Liver (tissue), 9 donors: Measurements from ENCODE around the gene COPE. TPM values are rescaled to one million over a fixed set of nuclear protein-coding genes. Genes with fewer than 3 reads are reported as not detected.

Experiments
- DNase-seq: peaks from one replicate; pipeline ENCODE4 v3.0.0-alpha.2; 2017; ENCODE audit warnings: low spot score
- H3K27ac ChIP-seq, 2 donors: one replicate each; pipeline ENCODE4 v1.7.0; 2013; ENCODE audit warnings: inconsistent platforms in 2 of 2, low read length in 2 of 2, control low read depth in 1 of 2, low read depth in 1 of 2, mild to moderate bottlenecking in 1 of 2
- H3K27me3 ChIP-seq, 4 donors: one replicate each; pipeline versions ENCODE4 v1.6.1 to v1.7.0; 2013; ENCODE audit warnings: low read length in 3 of 4, inconsistent platforms in 1 of 4, mild to moderate bottlenecking in 1 of 4, moderate library complexity in 1 of 4; ENCODE audit not compliant: control insufficient read depth in 4 of 4, insufficient read depth in 4 of 4
- H3K36me3 ChIP-seq, 4 donors: one replicate each; pipeline versions ENCODE4 v1.6.1 to v1.7.0; 2013; ENCODE audit warnings: low read length in 3 of 4, mild to moderate bottlenecking in 3 of 4, low read depth in 1 of 4, moderate library complexity in 1 of 4; ENCODE audit not compliant: control insufficient read depth in 4 of 4, insufficient read depth in 3 of 4
- H3K4me1 ChIP-seq, 4 donors: one replicate each; pipeline versions ENCODE4 v1.6.1 to v1.7.0; 2013; ENCODE audit warnings: low read length in 3 of 4, mild to moderate bottlenecking in 3 of 4, moderate library complexity in 1 of 4; ENCODE audit not compliant: control insufficient read depth in 4 of 4, insufficient read depth in 4 of 4
- H3K4me3 ChIP-seq, 3 donors: one replicate each; pipeline versions ENCODE4 v1.6.1 to v1.7.0; 2013; ENCODE audit warnings: low read length in 3 of 3, control low read depth in 1 of 3, low read depth in 1 of 3, mild to moderate bottlenecking in 1 of 3
- H3K9ac ChIP-seq, 2 donors: one replicate each; pipeline ENCODE4 v1.7.0; 2013; ENCODE audit warnings: low read length in 2 of 2, mild to moderate bottlenecking in 2 of 2, moderate library complexity in 2 of 2, control low read depth in 1 of 2, low read depth in 1 of 2
- H3K9me3 ChIP-seq, 4 donors: one replicate each; pipeline versions ENCODE4 v1.6.1 to v1.7.0; 2013; ENCODE audit warnings: low read length in 3 of 4; ENCODE audit not compliant: control insufficient read depth in 4 of 4
- EGR1 ChIP-seq, 2 donors: IDR thresholded peaks; 2 replicates each; pipeline ENCODE4 v1.6.1; 2016 to 2018; ENCODE audit warnings: antibody characterized with exemption in 2 of 2, low read depth in 2 of 2
- FOXA1 ChIP-seq: IDR thresholded peaks from 2 replicates; pipeline ENCODE4 v1.6.1; 2016; ENCODE audit warnings: antibody characterized with exemption
- FOXA2 ChIP-seq: IDR thresholded peaks from 2 replicates; pipeline ENCODE4 v1.6.1; 2016; ENCODE audit warnings: antibody characterized with exemption
- GABPA ChIP-seq, 2 donors: IDR thresholded peaks in 1 of 2; conservative IDR thresholded peaks in 1 of 2; 2 replicates each; pipeline ENCODE4 v1.6.1; 2016; ENCODE audit warnings: antibody characterized with exemption in 2 of 2, mild to moderate bottlenecking in 1 of 2, moderate library complexity in 1 of 2
- HNF4A ChIP-seq, 2 donors: conservative IDR thresholded peaks; 2 replicates each; pipeline ENCODE4 v1.6.1; 2016; ENCODE audit warnings: antibody characterized with exemption in 2 of 2, mild to moderate bottlenecking in 2 of 2
- HNF4G ChIP-seq: IDR thresholded peaks from 2 replicates; pipeline ENCODE4 v1.6.1; 2016; ENCODE audit warnings: antibody characterized with exemption
- JUND ChIP-seq, 2 donors: IDR thresholded peaks; 2 replicates each; pipeline ENCODE4 v1.6.1; 2016; ENCODE audit warnings: antibody characterized with exemption in 2 of 2
- MAX ChIP-seq: IDR thresholded peaks from 2 replicates; pipeline ENCODE4 v1.6.1; 2016; ENCODE audit warnings: antibody characterized with exemption
- NR2F2 ChIP-seq: IDR thresholded peaks from 2 replicates; pipeline ENCODE4 v1.6.1; 2016; ENCODE audit warnings: antibody characterized with exemption
- REST ChIP-seq: IDR thresholded peaks from 2 replicates; pipeline ENCODE4 v1.6.1; 2016; ENCODE audit warnings: antibody characterized with exemption, mild to moderate bottlenecking
- RXRA ChIP-seq, 2 donors: IDR thresholded peaks; 2 replicates each; pipeline ENCODE4 v1.6.1; 2017 to 2018; ENCODE audit warnings: antibody characterized with exemption in 2 of 2, mild to moderate bottlenecking in 1 of 2
- SP1 ChIP-seq: IDR thresholded peaks from 2 replicates; pipeline ENCODE4 v1.6.1; 2018; ENCODE audit warnings: antibody characterized with exemption, mild to moderate bottlenecking
- TAF1 ChIP-seq: conservative IDR thresholded peaks from 2 replicates; pipeline ENCODE4 v1.6.1; 2016; ENCODE audit warnings: antibody characterized with exemption, mild to moderate bottlenecking
- YY1 ChIP-seq: IDR thresholded peaks from 2 replicates; pipeline ENCODE4 v1.6.1; 2016; ENCODE audit warnings: antibody characterized with exemption, mild to moderate bottlenecking
- WGBS: extraction: QIAGEN DNeasy Blood & Tissue Kit; methylation state at CpG from one replicate; pipeline ENCODE4 v1.1.7; 2013; 5-methylcytosine and 5-hydroxymethylcytosine counted together
- polyA plus RNA-seq, 2 donors: library from polyadenylated mRNA; stranded (reverse) in 1 of 2; unstranded in 1 of 2; fragments of 200-250 nt in 1 of 2; fragments of >200 nt in 1 of 2; fragmentation: Nextera tagmentation in 1 of 2; extraction: Ambion mirVana in 1 of 2; gene quantifications; one replicate each; pipeline versions ENCODE4 v1.2.1 to v1.2.3, GENCODE V29; 2013 to 2015
- total RNA-seq, 2 donors: library from RNA; depleted of rRNA; stranded (reverse); fragments of >200 nt; gene quantifications; one replicate each; pipeline ENCODE4 v1.2.3, GENCODE V29; 2014
- TF ChIP-seq, protein P1 (sequence below): IDR thresholded peaks from 2 replicates; pipeline ENCODE4 v1.6.1; 2016; ENCODE audit warnings: antibody characterized with exemption
- donor health status: healthy.
- donor health status: healthy.
- donor health status: healthy.
- donor health status: healthy.
- donor health status: healthy.

Gene COPE
- total and polyA plus RNA-seq, 4 donors, result 103 to 204 (median 142) TPM

DNA sequence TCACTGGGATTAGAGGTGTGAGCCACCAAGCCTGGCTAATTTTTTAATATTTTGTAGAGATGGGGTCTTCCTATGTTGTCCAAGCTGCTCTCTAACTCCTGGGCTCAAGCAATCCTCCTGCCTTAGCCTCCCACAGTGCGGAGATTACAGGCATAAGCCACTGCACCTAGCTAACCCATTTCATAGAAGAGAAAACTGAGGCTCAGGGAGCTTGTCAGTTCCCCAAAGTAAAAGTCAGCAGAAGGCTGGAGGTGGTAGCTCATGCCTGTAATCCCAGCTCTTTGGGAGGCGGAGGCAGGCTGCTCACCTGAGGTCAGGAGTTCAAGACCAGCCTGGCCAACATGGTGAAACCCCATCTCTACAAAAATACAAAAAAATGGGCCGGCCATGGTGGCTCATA, 30.7 kb upstream of the COPE start:
- Histone ChIP-seq H3K9ac (no peak overlapping the region), H3K36me3 (no peaks in the 10 kb centered on the region), H3K27ac (no peak overlapping the region), H3K9me3 (no peaks in the 10 kb centered on the region), H3K4me3 (no peak overlapping the region), H3K27me3 (no peaks in the 10 kb centered on the region), H3K4me1 (no peaks in the 10 kb centered on the region)
- no peak for DNase-seq
- WGBS, result 92% methylated on average over 3 of the region's 3 CpGs
- TF ChIP-seq TAF1 (no peak), EGR1 (IDR thresholded peaks at IDR 0.05; ENCODE audit: low read depth in 2 of 2) (no peak), YY1 (no peak), GABPA (IDR thresholded peaks at IDR 0.05 in 1 of 2, conservative IDR thresholded peaks at IDR 0.05 in 1 of 2) (no peak), FOXA2 (no peak), SP1 (no peak)

GRCh38 chr19:18948976-18949356, 29.8 kb upstream of the COPE start:
- DNase-seq, result no peak
- TF ChIP-seq REST, result no peak
- TF ChIP-seq FOXA1, result no peak
- TF ChIP-seq MAX, result no peak
- TF ChIP-seq SP1, result no peak
- no peak for TF ChIP-seq HNF4G
- TF ChIP-seq, protein P1, sequence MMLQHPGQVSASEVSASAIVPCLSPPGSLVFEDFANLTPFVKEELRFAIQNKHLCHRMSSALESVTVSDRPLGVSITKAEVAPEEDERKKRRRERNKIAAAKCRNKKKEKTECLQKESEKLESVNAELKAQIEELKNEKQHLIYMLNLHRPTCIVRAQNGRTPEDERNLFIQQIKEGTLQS, result no peak
- TF ChIP-seq RXRA (IDR thresholded peaks at IDR 0.05), result no peak
- TF ChIP-seq HNF4A (conservative IDR thresholded peaks at IDR 0.05), result no peak
- TF ChIP-seq NR2F2, result no peak
- no peak for TF ChIP-seq TAF1
- no peak for TF ChIP-seq GABPA (IDR thresholded peaks at IDR 0.05 in 1 of 2, conservative IDR thresholded peaks at IDR 0.05 in 1 of 2)
- Histone ChIP-seq H3K27me3 (no peaks in the 10 kb centered on the region), H3K36me3 (no peaks in the 10 kb centered on the region), H3K9ac (no peak overlapping the region), H3K4me1 (no peaks in the 10 kb centered on the region), H3K9me3 (no peaks in the 10 kb centered on the region), H3K27ac (no peak overlapping the region), H3K4me3 (no peak overlapping the region)
- WGBS, result 86% methylated on average over 5 of the region's 5 CpGs

DNA sequence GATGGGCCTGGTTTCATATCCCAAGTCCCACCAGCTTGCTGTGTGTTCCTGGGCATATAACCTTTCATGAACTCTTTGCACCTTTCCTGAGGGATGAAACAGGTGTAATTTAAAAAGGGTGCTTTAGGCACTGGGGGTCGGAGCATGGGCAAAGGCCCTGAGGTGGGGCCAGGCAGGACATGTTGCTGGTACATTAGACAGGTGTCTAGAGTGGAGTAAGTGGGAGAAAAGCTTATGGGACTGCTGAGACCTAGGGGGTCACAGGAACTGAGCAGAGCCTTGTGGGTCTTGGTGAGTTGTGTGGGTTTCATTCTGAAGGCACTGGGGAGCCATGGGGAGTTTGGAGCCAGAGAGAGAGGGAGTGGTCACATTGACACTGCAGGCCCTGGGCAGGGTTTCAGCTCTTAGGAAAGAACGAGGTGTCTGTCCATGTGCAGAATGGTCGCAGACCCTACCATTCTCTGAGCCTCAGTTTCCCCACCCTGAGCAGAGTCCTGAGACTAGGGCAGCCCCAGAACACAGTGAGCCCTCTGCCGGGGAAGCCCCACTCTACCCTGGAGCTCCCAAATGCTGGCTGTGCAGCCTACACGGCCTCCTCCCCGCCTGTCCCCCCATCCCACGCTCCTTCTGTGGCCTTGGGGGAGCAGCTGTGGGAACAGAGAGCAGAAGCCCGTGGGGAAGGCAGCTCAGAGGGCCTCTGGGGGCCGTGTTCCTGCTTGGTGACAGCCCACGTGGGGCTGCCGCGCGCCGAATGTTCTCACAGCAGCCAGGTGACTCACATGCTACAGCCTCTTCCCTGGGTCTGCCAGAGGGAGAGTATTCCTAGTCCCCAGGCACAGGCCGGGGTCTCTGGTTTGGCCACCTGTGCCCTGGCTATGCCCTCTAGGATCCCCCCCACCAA, 29.1 kb upstream of the COPE start:
- Histone ChIP-seq H3K9me3 (no peaks in the 10 kb centered on the region), H3K27ac (no peak overlapping the region), H3K4me3 (no peak overlapping the region), H3K4me1 (no peaks in the 10 kb centered on the region), H3K27me3 (no peaks in the 10 kb centered on the region), H3K9ac (no peak overlapping the region), H3K36me3 (no peaks in the 10 kb centered on the region)
- 83% methylated on average over 15 of the region's 15 CpGs for WGBS
- no peak for DNase-seq
- no peak for TF ChIP-seq SP1
- TF ChIP-seq JUND (IDR thresholded peaks at IDR 0.05), result no peak
- no peak for TF ChIP-seq FOXA1
- TF ChIP-seq YY1, result no peak
- TF ChIP-seq RXRA (IDR thresholded peaks at IDR 0.05), result no peak
- TF ChIP-seq GABPA (IDR thresholded peaks at IDR 0.05 in 1 of 2, conservative IDR thresholded peaks at IDR 0.05 in 1 of 2), result no peak
- no peak for TF ChIP-seq NR2F2
- no peak for TF ChIP-seq TAF1
- TF ChIP-seq, protein P1, result no peak
- no peak for TF ChIP-seq REST
- no peak for TF ChIP-seq HNF4G
- TF ChIP-seq HNF4A (conservative IDR thresholded peaks at IDR 0.05), result no peak
